ENCODE results near the gene SNIP1.

GRCh38 chr1:37515185-37516034 lies 38.7 kb downstream of the SNIP1 start:
- TF ChIP-seq CTCF (IDR thresholded peaks at IDR 0.05) = no peak
- TF ChIP-seq POLR2A (IDR thresholded peaks at IDR 0.05) = no peak
